ENCODE data around the gene PADI4.
"Not testable (repeated sequence)": the region's sequence is repeated elsewhere in the genome, so short reads cannot be mapped to it uniquely, and the experiment has no call there.

The PADI4 gene

GRCh38 chr1:17316704-17317103 lies 8.7 kb downstream of the PADI4 start:
- DNase-seq: no peak

- DNase-seq: no peak
Measured at GRCh38 chr1:17318262-17318661, 10.3 kb downstream of the PADI4 start.

GRCh38 chr1:17319561-17320350 lies 11.8 kb downstream of the PADI4 start:
- DNase-seq: no peak

GRCh38 chr1:17321857-17322390 lies 13.9 kb downstream of the PADI4 start:
- not testable (repeated sequence) for DNase-seq

GRCh38 chr1:17328855-17329254 lies 20.9 kb downstream of the PADI4 start:
- no peak for DNase-seq

- no peak for DNase-seq
Measured at GRCh38 chr1:17329610-17330009, 21.6 kb downstream of the PADI4 start.

- DNase-seq: no peak
Measured at GRCh38 chr1:17330856-17331255, 22.9 kb downstream of the PADI4 start.

GRCh38 chr1:17333081-17333480 lies 25.1 kb downstream of the PADI4 start:
- no peak for DNase-seq

- DNase-seq: peak; percentile 67
Measured at GRCh38 chr1:17335821-17336710, 28.1 kb downstream of the PADI4 start.

- DNase-seq: no peak
Measured at GRCh38 chr1:17338706-17339493, 30.9 kb downstream of the PADI4 start.

- DNase-seq: no peak
Measured at GRCh38 chr1:17339521-17339920, 31.5 kb downstream of the PADI4 start.

GRCh38 chr1:17340358-17340757 lies 32.4 kb downstream of the PADI4 start:
- no peak for DNase-seq

GRCh38 chr1:17342014-17342441 lies 34.0 kb downstream of the PADI4 start:
- no peak for DNase-seq

- not testable (repeated sequence) for DNase-seq
Measured at GRCh38 chr1:17345506-17345905, 37.5 kb downstream of the PADI4 start.

- DNase-seq: no peak
Measured at GRCh38 chr1:17346046-17346789, 38.2 kb downstream of the PADI4 start.

- DNase-seq: peak; percentile 67
Measured at GRCh38 chr1:17347769-17348592, 40.0 kb downstream of the PADI4 start.

GRCh38 chr1:17348593-17349234 lies 40.7 kb downstream of the PADI4 start:
- DNase-seq: no peak

- DNase-seq: no peak
Measured at GRCh38 chr1:17350083-17350482, 42.1 kb downstream of the PADI4 start.

GRCh38 chr1:17350928-17351446 lies 43.0 kb downstream of the PADI4 start:
- no peak for DNase-seq

- no peak for DNase-seq
Measured at GRCh38 chr1:17351598-17352324, 43.8 kb downstream of the PADI4 start.
